HG03108 (cell line): ENCODE measurements around the gene LRRC58.
"Not testable (repeated sequence)": the region's sequence is repeated elsewhere in the genome, so short reads cannot be mapped to it uniquely, and the experiment has no call there.

Experiments used
- ATAC-seq: cut with Tn5 transposase; IDR thresholded peaks from one replicate; pipeline ENCODE4 v1.9.1; 2021; ENCODE audit warnings: moderate library complexity; ENCODE audit not compliant: unreplicated experiment

LRRC58 gene

GRCh38 chr3:120348991-120349854 is at the start of gene LRRC58:
LRRC58 (minus strand) TSS chr3:120349354; CDS start chr3:120349243, 111 bp downstream.
- ATAC-seq: peak; percentile 83

GRCh38 chr3:120396469-120396868 is 47.3 kb upstream of the LRRC58 start:
- no peak for ATAC-seq

GRCh38 chr3:120394347-120394746 is 45.2 kb upstream of the LRRC58 start:
- ATAC-seq: no peak

- no peak for ATAC-seq
These were observed 44.6 kb upstream of the LRRC58 start for GRCh38 chr3:120393761-120394160.

GRCh38 chr3:120393243-120393642 is 44.1 kb upstream of the LRRC58 start:
- ATAC-seq: no peak

- ATAC-seq: no peak
These were observed 33.8 kb upstream of the LRRC58 start for GRCh38 chr3:120382941-120383447.

- no peak for ATAC-seq
These were observed 32.3 kb upstream of the LRRC58 start for GRCh38 chr3:120381503-120381902.

GRCh38 chr3:120377948-120378347 is 28.8 kb upstream of the LRRC58 start:
- not testable (repeated sequence) for ATAC-seq

- peak; percentile 48 for ATAC-seq
These were observed 21.3 kb upstream of the LRRC58 start for GRCh38 chr3:120370463-120370862.

- peak; percentile 93 for ATAC-seq
These were observed 19.9 kb upstream of the LRRC58 start for GRCh38 chr3:120369037-120369467.

- ATAC-seq: no peak
These were observed 19.0 kb upstream of the LRRC58 start for GRCh38 chr3:120368172-120368571.

- no peak for ATAC-seq
These were observed 15.7 kb upstream of the LRRC58 start for GRCh38 chr3:120364821-120365220.

- ATAC-seq: no peak
These were observed 14.9 kb upstream of the LRRC58 start for GRCh38 chr3:120364101-120364500.

- ATAC-seq: no peak
These were observed 8.7 kb upstream of the LRRC58 start for GRCh38 chr3:120357807-120358206.

- no peak for ATAC-seq
These were observed 6.3 kb upstream of the LRRC58 start for GRCh38 chr3:120355486-120355885.

GRCh38 chr3:120353463-120353862 is 4.3 kb upstream of the LRRC58 start:
- ATAC-seq: no peak

GRCh38 chr3:120352017-120352416 is 2.9 kb upstream of the LRRC58 start:
- ATAC-seq: no peak

- no peak for ATAC-seq
These were observed 1.3 kb upstream of the LRRC58 start for GRCh38 chr3:120350401-120350941.

GRCh38 chr3:120349855-120350125 is 636 bp upstream of the LRRC58 start:
- ATAC-seq: no peak

GRCh38 chr3:120348065-120348990 is 826 bp downstream of the LRRC58 start:
- ATAC-seq: peak; percentile 25

- no peak for ATAC-seq
These were observed 4.8 kb downstream of the LRRC58 start for GRCh38 chr3:120344349-120344748.
